HEK293 (cell line): ENCODE results near the gene DNAL4.

Experiments used
- CTCF ChIA-PET: fragments of 350-600 bp; formaldehyde crosslinking; extraction: SDS; loops from one replicate; lab custom pipeline; 2021; ENCODE audit warnings: antibody characterized with exemption; lab: Yijun Ruan, JAX
- POLR2A ChIA-PET: fragments of 300-600 bp; formaldehyde crosslinking; extraction: SDS; loops from one replicate; lab custom pipeline; 2020; ENCODE audit warnings: antibody characterized with exemption, inconsistent platforms; lab: Yijun Ruan, JAX
- H3K27ac ChIP-seq: fragments of 200-500 bp; sonication (Bioruptor generic); 2 replicates; pipeline ENCODE4 v1.5.1; 2014; ENCODE audit warnings: low read depth, low read length, control low read depth, inconsistent platforms; ENCODE audit errors: extremely low read depth
- H3K36me3 ChIP-seq, 2 experiments: fragments of 200-500 bp in 1 of 2; sonication (Bioruptor generic) in 1 of 2; 1 replicate in 1 of 2; 2 replicates in 1 of 2; pipeline ENCODE4 v1.5.1; 2014 to 2017; ENCODE audit warnings: inconsistent platforms in 2 of 2, low read length in 2 of 2; ENCODE audit not compliant: control insufficient read depth in 2 of 2, insufficient read depth in 1 of 2
- H3K4me1 ChIP-seq: fragments of 200-500 bp; sonication (Bioruptor generic); 2 replicates; pipeline ENCODE4 v1.5.1; 2014; ENCODE audit warnings: mild to moderate bottlenecking, low read length, inconsistent platforms; ENCODE audit not compliant: control insufficient read depth, insufficient read depth
- H3K4me3 ChIP-seq: 2 replicates; pipeline ENCODE4 v1.5.1; 2011; ENCODE audit warnings: low read depth, mild to moderate bottlenecking, control low read depth, low read length, moderate library complexity
- H3K9me3 ChIP-seq: fragments of 200-500 bp; sonication (Bioruptor generic); 2 replicates; pipeline ENCODE4 v1.5.1; 2014; ENCODE audit warnings: low read depth, low read length, inconsistent platforms; ENCODE audit not compliant: control insufficient read depth, insufficient read depth
- BCL11A ChIP-seq: fragments of 450-650 bp; formaldehyde crosslinking; IDR thresholded peaks from 2 replicates; pipeline ENCODE4 v1.5.1; 2016; ENCODE audit warnings: low read depth, missing biosample characterization, missing genetic modification characterization
- EGR2 ChIP-seq: fragments of 450-650 bp; formaldehyde crosslinking; IDR thresholded peaks from 2 replicates; pipeline ENCODE4 v1.5.1; 2016; ENCODE audit warnings: low read depth, missing biosample characterization, missing genetic modification characterization
- FEZF1 ChIP-seq: fragments of 450-650 bp; formaldehyde crosslinking; IDR thresholded peaks from 2 replicates; pipeline ENCODE4 v1.5.1; 2016; ENCODE audit warnings: missing biosample characterization, missing genetic modification characterization
- HOXC10 ChIP-seq: sonication (generic); formaldehyde crosslinking; IDR thresholded peaks from 2 replicates; pipeline ENCODE4 v1.8.1; 2023; ENCODE audit warnings: mild to moderate bottlenecking, missing genetic modification reagents
- INSM2 ChIP-seq: fragments of 450-650 bp; formaldehyde crosslinking; IDR thresholded peaks from 2 replicates; pipeline ENCODE4 v1.5.1; 2016; ENCODE audit warnings: missing biosample characterization, missing genetic modification characterization
- KLF1 ChIP-seq: fragments of 450-650 bp; formaldehyde crosslinking; IDR thresholded peaks from 2 replicates; pipeline ENCODE4 v1.5.1; 2016; ENCODE audit warnings: missing biosample characterization, missing genetic modification characterization
- MEIS1 ChIP-seq: sonication (generic); formaldehyde crosslinking; IDR thresholded peaks from 2 replicates; pipeline ENCODE4 v1.8.1; 2022; ENCODE audit warnings: missing genetic modification reagents, mild to moderate bottlenecking, borderline replicate concordance
- RBAK ChIP-seq: fragments of 450-650 bp; formaldehyde crosslinking; IDR thresholded peaks from 2 replicates; pipeline ENCODE4 v1.5.1; 2016; ENCODE audit warnings: missing biosample characterization, missing genetic modification characterization
- SETDB1 ChIP-seq: IDR thresholded peaks from one replicate; pipeline ENCODE4 v1.6.1; 2017; ENCODE audit warnings: mild to moderate bottlenecking, low read length, moderate library complexity, mixed read lengths; ENCODE audit not compliant: insufficient read length
- WT1 ChIP-seq: fragments of 450-650 bp; formaldehyde crosslinking; IDR thresholded peaks from 2 replicates; pipeline ENCODE4 v1.5.1; 2016; ENCODE audit warnings: missing biosample characterization, missing genetic modification characterization
- ZBTB8A ChIP-seq: fragments of 450-650 bp; formaldehyde crosslinking; IDR thresholded peaks from 2 replicates; pipeline ENCODE4 v1.5.1; 2016; ENCODE audit warnings: missing biosample characterization, missing genetic modification characterization
- ZFHX2 ChIP-seq: fragments of 450-650 bp; formaldehyde crosslinking; conservative IDR thresholded peaks from 2 replicates; pipeline ENCODE4 v1.5.1; 2016; ENCODE audit warnings: missing biosample characterization, missing genetic modification characterization
- ZFP37 ChIP-seq: fragments of 450-650 bp; formaldehyde crosslinking; IDR thresholded peaks from 2 replicates; pipeline ENCODE4 v1.5.1; 2016; ENCODE audit warnings: missing biosample characterization, missing genetic modification characterization
- ZFP41 ChIP-seq: fragments of 450-650 bp; formaldehyde crosslinking; IDR thresholded peaks from 2 replicates; pipeline ENCODE4 v1.5.1; 2016; ENCODE audit warnings: missing biosample characterization, missing genetic modification characterization, borderline replicate concordance
- ZIC2 ChIP-seq: fragments of 450-650 bp; formaldehyde crosslinking; IDR thresholded peaks from 2 replicates; pipeline ENCODE4 v1.5.1; 2016; ENCODE audit warnings: missing biosample characterization, missing genetic modification characterization
- ZNF146 ChIP-seq: fragments of 450-650 bp; formaldehyde crosslinking; IDR thresholded peaks from 2 replicates; pipeline ENCODE4 v1.5.1; 2016; ENCODE audit warnings: missing biosample characterization, missing genetic modification characterization
- ZNF148 ChIP-seq: fragments of 450-650 bp; formaldehyde crosslinking; IDR thresholded peaks from 2 replicates; pipeline ENCODE4 v1.5.0; 2017; ENCODE audit warnings: missing biosample characterization, missing genetic modification characterization, borderline replicate concordance
- ZNF16 ChIP-seq: fragments of 450-650 bp; formaldehyde crosslinking; IDR thresholded peaks from 2 replicates; pipeline ENCODE4 v1.5.1; 2016; ENCODE audit warnings: low read depth, missing biosample characterization, missing genetic modification characterization
- ZNF174 ChIP-seq: fragments of 450-650 bp; formaldehyde crosslinking; IDR thresholded peaks from 2 replicates; pipeline ENCODE4 v1.5.0; 2017; ENCODE audit warnings: missing biosample characterization, mild to moderate bottlenecking, missing genetic modification characterization
- ZNF2 ChIP-seq: fragments of 450-650 bp; formaldehyde crosslinking; IDR thresholded peaks from 2 replicates; pipeline ENCODE4 v1.5.1; 2016; ENCODE audit warnings: missing biosample characterization, missing genetic modification characterization
- ZNF274 ChIP-seq, 2 experiments: fragments of 200-500 bp in 1 of 2; fragments of 450-650 bp in 1 of 2; sonication (Bioruptor generic) in 1 of 2; formaldehyde crosslinking in 1 of 2; IDR thresholded peaks; 2 replicates each; pipeline versions ENCODE4 v1.5.1 to v1.6.1; 2014 to 2016; ENCODE audit warnings: borderline replicate concordance in 1 of 2, inconsistent platforms in 1 of 2, low read length in 1 of 2, missing biosample characterization in 1 of 2, missing genetic modification characterization in 1 of 2
- ZNF311 ChIP-seq: fragments of 450-650 bp; formaldehyde crosslinking; IDR thresholded peaks from 2 replicates; pipeline ENCODE4 v1.5.1; 2017; ENCODE audit warnings: missing biosample characterization, missing genetic modification characterization, borderline replicate concordance
- ZNF398 ChIP-seq: fragments of 450-650 bp; formaldehyde crosslinking; IDR thresholded peaks from 2 replicates; pipeline ENCODE4 v1.5.1; 2017; ENCODE audit warnings: missing biosample characterization, missing genetic modification characterization
- ZNF404 ChIP-seq: fragments of 450-650 bp; formaldehyde crosslinking; IDR thresholded peaks from 2 replicates; pipeline ENCODE4 v1.5.1; 2017; ENCODE audit warnings: missing biosample characterization, missing genetic modification characterization
- ZNF433 ChIP-seq: fragments of 450-650 bp; formaldehyde crosslinking; IDR thresholded peaks from 2 replicates; pipeline ENCODE4 v1.5.1; 2016; ENCODE audit warnings: missing biosample characterization, missing genetic modification characterization, low read depth
- ZNF449 ChIP-seq: fragments of 450-650 bp; formaldehyde crosslinking; IDR thresholded peaks from 2 replicates; pipeline ENCODE4 v1.5.1; 2017; ENCODE audit warnings: missing biosample characterization, mild to moderate bottlenecking, missing genetic modification characterization, moderate library complexity
- ZNF580 ChIP-seq: fragments of 450-650 bp; formaldehyde crosslinking; IDR thresholded peaks from 2 replicates; pipeline ENCODE4 v1.5.1; 2016; ENCODE audit warnings: missing biosample characterization, missing genetic modification characterization
- ZNF629 ChIP-seq: fragments of 450-650 bp; formaldehyde crosslinking; IDR thresholded peaks from 2 replicates; pipeline ENCODE4 v1.5.1; 2017; ENCODE audit warnings: missing biosample characterization, missing genetic modification characterization
- ZNF704 ChIP-seq: fragments of 450-650 bp; formaldehyde crosslinking; IDR thresholded peaks from 2 replicates; pipeline ENCODE4 v1.5.1; 2016; ENCODE audit warnings: missing biosample characterization, missing genetic modification characterization
- ZNF747 ChIP-seq: fragments of 450-650 bp; formaldehyde crosslinking; IDR thresholded peaks from 2 replicates; pipeline ENCODE4 v1.5.1; 2016; ENCODE audit warnings: missing biosample characterization, missing genetic modification characterization
- ZNF76 ChIP-seq: fragments of 450-650 bp; formaldehyde crosslinking; IDR thresholded peaks from 2 replicates; pipeline ENCODE4; 2016; ENCODE audit warnings: low read depth, missing biosample characterization, missing genetic modification characterization, borderline replicate concordance

The DNAL4 gene

GRCh38 chr22:38835888-38836301 is 42.0 kb upstream of the DNAL4 start:
- CTCF ChIA-PET = interaction anchor here (0.6 to 1.6 kb wide), 3 partner anchors 11 to 34 kb away, joined by 3 to 7 read pairs (median 5); no protein-coding TSS in a partner anchor
- H3K36me3 ChIP-seq = no peaks in the 10 kb centered on the region
- H3K4me1 ChIP-seq = 0 out of 2 replicates have a peak, but pooled peaks cover 2% of the 10 kb centered on the region
- no peak overlapping the region for H3K27ac ChIP-seq
- no peak overlapping the region for H3K4me3 ChIP-seq
- POLR2A ChIA-PET = no interaction called here
- no peaks in the 10 kb centered on the region for H3K9me3 ChIP-seq
- TF ChIP-seq ZBTB8A (no peak), ZNF148 (tag by site-specific recombination) (no peak), ZFHX2 (peak; percentile 97), ZNF16 (tag by site-specific recombination) (no peak), WT1 (tag by site-specific recombination) (no peak), SETDB1 (no peak), ZNF2 (tag by site-specific recombination) (no peak), RBAK (tag by site-specific recombination) (no peak), ZNF580 (tag by site-specific recombination) (no peak), ZFP41 (tag by site-specific recombination) (no peak), ZNF747 (no peak), ZNF449 (tag by site-specific recombination) (no peak), ZNF704 (tag by site-specific recombination) (no peak), ZNF146 (tag by site-specific recombination) (no peak), ZNF76 (tag by site-specific recombination) (no peak), ZNF404 (tag by site-specific recombination) (no peak), BCL11A (tag by site-specific recombination) (no peak), ZNF398 (tag by site-specific recombination) (no peak), ZNF174 (tag by site-specific recombination) (no peak), ZNF629 (peak; percentile 28; the same call in 1 of the 2 replicates), INSM2 (tag by site-specific recombination) (no peak), FEZF1 (peak; percentile 61; the same call in 1 of the 2 replicates), ZNF274 (IDR thresholded peaks at IDR 0.05; ENCODE audit: low read length) (no peak), ZNF274 (tag by site-specific recombination; IDR thresholded peaks at IDR 0.05; ENCODE audit: borderline replicate concordance) (no peak), MEIS1 (CRISPR knock-in tag) (no peak), ZIC2 (tag by site-specific recombination) (peak; percentile 75), EGR2 (peak; percentile 96), HOXC10 (CRISPR knock-in tag) (no peak), ZNF311 (tag by site-specific recombination) (no peak), KLF1 (tag by site-specific recombination) (no peak), ZNF433 (no peak), ZFP37 (tag by site-specific recombination) (no peak)
